Esophagus muscularis mucosa (tissue), 3 donors: ENCODE results near the gene ZNF91.

Source experiments
- POLR2A ChIP-seq: fragments of 450-650 bp; IDR thresholded peaks from one replicate; pipeline ENCODE4 v1.6.1; 2017; ENCODE audit warnings: antibody characterized with exemption, moderate library complexity, mild to moderate bottlenecking, low read depth
- TF ChIP-seq, protein P1 (sequence below), 3 experiments: fragments of 200-600 bp in 2 of 3; fragments of 450-650 bp in 1 of 3; sonication (generic) in 2 of 3; IDR thresholded peaks; one replicate each; pipeline ENCODE4 v1.5.1; 2017 to 2019; ENCODE audit warnings: antibody characterized with exemption in 3 of 3, mild to moderate bottlenecking in 2 of 3, moderate library complexity in 1 of 3

DNA sequence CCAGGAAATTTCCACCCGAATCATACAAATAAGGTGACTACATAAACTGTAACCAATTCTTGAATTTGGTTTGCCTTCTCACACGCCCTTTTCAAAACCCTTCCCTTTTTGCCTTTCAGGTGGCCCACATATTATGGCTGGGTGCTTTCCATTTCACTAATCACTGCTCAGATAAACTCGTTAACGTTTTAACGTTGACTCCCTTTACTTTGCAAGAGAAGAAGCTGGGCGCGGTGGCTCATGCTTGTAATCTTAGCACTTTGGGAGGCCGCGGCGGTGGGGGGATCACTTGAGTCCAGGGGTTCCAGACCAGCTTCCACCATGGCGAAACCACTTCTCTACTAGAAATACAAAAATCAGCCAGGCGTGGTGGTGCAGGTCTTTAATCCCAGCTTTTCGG is 19.8 kb upstream of the ZNF91 start:
- TF ChIP-seq, protein P1, sequence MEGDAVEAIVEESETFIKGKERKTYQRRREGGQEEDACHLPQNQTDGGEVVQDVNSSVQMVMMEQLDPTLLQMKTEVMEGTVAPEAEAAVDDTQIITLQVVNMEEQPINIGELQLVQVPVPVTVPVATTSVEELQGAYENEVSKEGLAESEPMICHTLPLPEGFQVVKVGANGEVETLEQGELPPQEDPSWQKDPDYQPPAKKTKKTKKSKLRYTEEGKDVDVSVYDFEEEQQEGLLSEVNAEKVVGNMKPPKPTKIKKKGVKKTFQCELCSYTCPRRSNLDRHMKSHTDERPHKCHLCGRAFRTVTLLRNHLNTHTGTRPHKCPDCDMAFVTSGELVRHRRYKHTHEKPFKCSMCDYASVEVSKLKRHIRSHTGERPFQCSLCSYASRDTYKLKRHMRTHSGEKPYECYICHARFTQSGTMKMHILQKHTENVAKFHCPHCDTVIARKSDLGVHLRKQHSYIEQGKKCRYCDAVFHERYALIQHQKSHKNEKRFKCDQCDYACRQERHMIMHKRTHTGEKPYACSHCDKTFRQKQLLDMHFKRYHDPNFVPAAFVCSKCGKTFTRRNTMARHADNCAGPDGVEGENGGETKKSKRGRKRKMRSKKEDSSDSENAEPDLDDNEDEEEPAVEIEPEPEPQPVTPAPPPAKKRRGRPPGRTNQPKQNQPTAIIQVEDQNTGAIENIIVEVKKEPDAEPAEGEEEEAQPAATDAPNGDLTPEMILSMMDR (IDR thresholded peaks at IDR 0.05): no peak
- no peak for TF ChIP-seq POLR2A
